GM19463 (cell line): ENCODE measurements around the gene MEI1.
"Not testable (repeated sequence)": the region's sequence is repeated elsewhere in the genome, so short reads cannot be mapped to it uniquely, and the experiment has no call there.

ENCODE experiments used
- ATAC-seq: cut with Tn5 transposase; IDR thresholded peaks from one replicate; pipeline ENCODE4 v1.9.1; 2021; ENCODE audit warnings: mild to moderate bottlenecking, moderate library complexity; ENCODE audit not compliant: unreplicated experiment

The MEI1 gene

DNA sequence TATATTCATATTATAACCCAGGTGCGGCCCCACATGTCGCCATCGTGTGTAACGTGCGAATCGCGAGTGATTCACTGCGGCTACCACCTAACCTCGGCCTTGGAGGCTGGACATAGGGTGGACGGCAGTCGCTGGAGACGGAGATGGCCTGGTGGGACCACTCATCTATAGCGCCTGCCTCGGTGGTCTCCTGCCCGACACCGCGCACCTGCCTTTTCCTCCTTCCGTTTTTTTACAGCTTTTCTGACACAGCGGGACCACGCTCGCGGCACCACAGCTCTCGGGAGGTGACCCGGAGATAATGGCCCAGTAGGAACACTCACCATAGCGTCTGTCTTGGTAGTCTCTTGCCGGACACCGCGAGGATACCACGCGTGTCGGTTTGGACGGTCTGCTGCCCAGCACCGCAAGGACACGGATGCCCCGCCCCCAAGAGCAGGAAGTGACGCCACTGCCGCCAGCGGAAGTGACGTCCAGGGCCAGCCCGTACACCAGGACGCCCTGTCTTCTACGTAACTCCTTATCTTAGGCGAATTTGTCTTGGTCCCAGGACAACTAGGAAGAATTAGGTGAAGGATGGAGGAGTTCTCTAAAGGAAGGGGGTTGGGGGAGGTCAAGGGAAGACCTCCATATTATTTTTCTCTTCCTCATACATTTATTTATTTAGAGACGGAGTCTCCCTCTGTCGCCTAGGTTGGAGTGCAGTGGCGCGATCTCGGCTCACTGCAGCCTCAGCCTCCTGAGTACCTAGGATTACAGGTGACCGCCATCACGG lies 17.1 kb upstream of the MEI1 start:
- ATAC-seq: peak; percentile 71

GRCh38 chr22:41683052-41683451 lies 16.3 kb upstream of the MEI1 start:
- ATAC-seq: no peak

DNA sequence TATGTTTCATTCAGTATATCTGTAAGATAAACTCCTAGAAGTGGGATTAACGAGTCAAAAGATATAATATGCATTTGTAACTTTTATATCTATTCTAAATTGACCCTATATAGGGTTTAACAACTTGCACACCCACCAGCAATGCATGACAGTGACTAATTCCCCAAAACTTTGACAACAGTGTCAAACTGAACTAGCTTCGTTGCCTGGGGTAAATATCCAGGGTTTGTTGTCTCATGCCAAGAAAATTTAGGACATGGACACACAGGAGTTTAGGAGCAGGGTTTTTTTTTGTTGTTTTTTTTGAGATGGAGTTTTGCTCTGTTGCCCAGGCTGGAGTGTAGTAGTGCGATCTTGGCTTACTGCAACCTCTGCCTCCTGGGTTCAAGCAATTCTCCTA lies 15.7 kb upstream of the MEI1 start:
- no peak for ATAC-seq

DNA sequence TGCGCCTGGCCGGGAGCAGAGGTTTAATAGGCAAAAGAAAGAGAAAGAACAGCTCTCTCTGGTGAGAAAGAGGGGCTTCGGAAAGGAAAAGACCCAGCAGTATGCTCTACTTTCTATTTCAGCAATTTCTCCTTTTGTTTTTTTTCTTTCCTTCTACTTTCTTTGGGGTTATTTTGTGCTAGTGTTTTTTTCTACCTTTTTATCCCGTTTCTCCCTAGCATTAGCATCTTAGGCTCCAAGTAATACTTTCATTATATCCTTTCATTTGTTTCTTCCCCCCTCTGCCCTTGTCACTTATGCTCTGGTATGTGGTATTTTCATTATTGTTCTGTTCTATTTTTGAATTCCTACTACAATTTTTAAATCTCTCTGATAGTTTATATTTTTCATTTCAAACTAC lies 15.1 kb upstream of the MEI1 start:
- ATAC-seq: no peak

DNA sequence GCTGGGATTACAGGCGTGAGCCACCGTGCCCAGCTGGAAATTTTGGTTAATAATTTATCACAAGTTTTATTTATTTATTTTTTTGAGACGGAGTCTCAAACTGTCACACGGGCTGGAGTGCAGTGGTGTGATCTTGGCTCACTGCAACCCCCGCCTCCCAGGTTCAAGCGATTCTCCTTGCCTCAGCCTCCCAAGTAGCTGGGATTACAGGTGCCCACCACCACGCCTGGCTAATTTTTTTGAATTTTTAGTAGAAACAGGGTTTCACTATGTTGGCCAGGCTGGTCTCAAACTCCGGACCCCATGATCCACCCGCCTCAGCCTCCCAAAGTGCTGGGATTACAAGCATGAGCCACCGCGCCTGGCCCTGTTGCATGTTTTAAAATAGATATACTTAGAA lies 12.4 kb upstream of the MEI1 start:
- ATAC-seq: not testable (repeated sequence)

GRCh38 chr22:41687901-41688364 lies 11.4 kb upstream of the MEI1 start:
- ATAC-seq: peak; percentile 28

DNA sequence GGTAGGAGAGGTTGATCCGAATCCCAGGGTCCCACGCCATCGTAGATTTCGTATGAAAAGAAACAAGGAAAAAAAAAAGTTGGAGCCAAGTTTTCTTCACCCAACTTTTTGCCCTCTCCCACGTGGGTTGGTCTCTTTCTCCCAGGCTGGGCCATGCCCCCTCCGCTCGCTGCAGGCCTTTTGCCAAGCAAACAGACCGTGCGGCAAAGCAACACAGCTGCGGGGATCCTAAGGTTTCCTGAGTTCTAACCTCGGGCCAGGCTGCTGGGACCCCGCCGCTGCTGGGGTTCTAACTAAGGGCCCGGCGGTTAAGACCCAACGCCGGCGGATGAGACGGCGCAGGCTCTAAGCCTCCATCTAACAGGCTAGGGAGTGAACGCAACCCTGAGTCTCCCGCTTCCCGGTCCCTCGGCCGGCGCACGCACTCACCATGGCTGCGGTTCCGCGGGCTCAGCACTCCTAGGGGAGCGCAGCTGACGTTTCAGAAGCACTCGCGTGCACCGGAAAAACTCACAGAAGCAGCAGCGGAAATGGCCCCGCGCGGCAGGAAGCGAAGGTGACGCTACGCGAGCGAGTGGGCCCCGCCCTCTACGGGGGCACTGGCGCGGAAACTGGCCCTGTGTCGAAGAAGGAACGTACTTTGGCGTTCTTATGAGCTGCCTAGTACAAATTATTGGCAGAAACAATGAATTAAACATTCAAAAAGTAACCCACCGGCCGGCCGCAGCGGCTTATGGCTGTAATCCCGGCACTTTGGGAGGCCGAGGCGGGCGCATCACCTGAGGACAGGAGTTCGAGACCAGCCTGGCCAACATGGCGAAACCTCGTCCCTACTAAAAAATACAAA lies 10.7 kb upstream of the MEI1 start, which contains the start of gene SNU13:
TSS of gene SNU13 (minus strand) at position 503 of the 847 bp plus-strand sequence. CDS start at position 432, 71 bp downstream.
- ATAC-seq: peak; percentile 84

DNA sequence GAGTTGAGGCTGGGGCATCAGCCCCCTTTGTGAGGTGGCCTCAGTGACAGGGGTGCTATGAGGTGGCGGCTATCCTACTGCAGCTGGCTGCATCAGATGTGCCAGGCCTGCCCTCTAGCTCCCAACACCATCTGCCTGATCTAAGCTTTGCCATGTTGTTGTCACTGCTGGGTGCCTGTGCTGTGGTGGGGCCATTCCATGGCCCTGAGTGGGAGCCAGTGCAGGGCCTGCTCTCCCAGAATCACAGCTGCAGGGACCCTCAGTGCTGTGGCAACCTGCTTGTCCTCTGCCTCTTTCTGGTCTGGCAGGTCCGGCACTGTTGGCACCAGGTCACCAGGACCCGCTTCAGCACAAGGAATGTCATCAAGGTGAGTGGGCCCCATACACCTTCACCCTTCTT lies 8.8 kb upstream of the MEI1 start:
- ATAC-seq: no peak

DNA sequence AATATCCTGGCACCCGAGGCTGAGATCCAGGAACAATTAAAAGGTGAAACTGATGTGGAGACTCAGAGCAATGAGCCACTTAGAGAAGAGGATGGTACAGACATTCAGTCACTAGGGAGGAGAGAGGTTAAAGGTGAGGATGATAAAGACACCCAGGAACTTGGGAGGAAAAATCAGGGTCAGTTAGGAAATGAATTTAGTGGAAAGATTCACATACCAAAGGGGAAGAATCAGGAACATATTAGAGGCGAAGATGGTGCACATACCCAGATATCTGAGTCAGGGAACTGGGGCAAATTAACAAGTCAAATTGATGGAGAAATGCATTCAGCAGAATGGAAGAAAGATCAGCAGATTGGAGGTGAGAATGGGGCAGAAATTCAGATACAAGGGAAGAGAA lies 4.1 kb upstream of the MEI1 start:
- no peak for ATAC-seq

DNA sequence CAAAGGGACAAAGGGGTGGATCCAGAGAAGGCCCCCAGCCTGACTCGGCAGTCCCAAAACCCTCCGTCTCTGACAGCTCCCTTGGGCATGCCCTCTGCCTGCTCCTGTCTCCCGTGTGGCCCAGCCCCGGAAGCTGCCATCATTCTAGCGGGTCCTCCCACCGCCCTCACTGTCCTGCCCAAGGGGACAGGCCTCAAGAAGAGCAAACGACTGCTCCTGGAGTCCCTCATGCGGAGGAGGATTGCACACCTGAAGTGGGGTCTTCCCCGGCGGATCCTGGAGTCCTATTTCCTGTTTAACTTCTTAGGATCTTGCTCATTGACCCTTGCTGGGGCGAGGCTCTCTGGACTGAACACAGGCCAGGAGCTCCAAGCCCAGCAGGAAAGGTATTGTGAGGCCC lies 2.6 kb upstream of the MEI1 start:
- no peak for ATAC-seq

DNA sequence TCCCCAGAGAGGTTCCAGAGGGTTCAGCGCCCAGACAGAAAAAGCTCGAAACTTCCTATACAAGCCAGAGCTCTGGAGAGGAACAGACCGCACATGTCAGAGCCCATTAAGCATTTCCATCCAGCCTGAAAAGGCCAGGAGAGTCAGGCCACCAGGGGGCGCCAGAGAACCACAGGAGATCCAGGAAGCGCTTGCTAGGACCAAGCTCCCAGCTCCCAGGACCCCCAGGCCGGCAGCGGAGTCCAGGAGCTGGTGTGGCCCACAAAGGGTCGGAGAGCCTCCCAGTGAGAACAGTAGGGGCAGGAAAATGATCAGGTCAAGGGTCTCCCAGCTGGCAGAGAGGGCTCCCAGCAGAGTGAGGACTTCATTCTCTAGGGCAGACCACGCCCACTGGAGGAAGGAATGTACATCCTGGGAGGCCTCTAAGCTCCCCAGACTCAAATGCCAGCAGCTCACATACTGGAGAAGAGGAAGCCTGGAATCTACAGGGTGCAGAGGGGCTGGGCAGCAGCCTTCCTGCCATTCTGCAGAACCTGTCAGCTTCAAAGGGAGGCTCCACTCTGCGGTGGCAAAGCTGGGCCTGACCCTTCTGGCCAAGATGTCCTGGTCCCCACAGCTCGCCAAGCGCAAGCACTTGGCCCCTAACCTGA lies 2.1 kb upstream of the MEI1 start:
- no peak for ATAC-seq

- no peak for ATAC-seq
Observed at GRCh38 chr22:41700108-41700364, 733 bp downstream of the MEI1 start.

DNA sequence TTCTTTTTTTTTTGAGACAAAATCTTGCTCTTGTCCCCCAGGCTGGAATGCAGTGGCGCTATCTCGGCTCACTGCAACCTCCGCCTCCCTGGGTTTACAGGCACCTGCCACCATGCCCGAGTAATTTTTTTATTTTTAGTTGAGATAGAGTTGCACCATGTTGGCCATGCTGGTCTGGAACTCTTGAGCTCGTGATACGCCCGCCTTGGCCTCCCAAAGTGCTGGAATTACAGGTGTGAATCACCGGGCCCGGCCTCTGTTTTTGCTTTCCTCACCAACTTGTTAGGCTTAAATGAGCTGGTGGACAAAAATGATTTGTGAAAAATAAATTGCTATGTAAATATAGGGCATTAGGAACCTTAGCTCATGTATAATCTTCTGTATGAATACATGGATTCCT lies 3.5 kb downstream of the MEI1 start:
- ATAC-seq: no peak

- no peak for ATAC-seq
Observed at GRCh38 chr22:41709341-41709740, 10.0 kb downstream of the MEI1 start.

GRCh38 chr22:41713004-41713403 lies 13.7 kb downstream of the MEI1 start:
- ATAC-seq: no peak

GRCh38 chr22:41722496-41722895 lies 23.2 kb downstream of the MEI1 start:
- no peak for ATAC-seq

- no peak for ATAC-seq
Observed at GRCh38 chr22:41725510-41726110, 26.3 kb downstream of the MEI1 start.

- ATAC-seq: no peak
Observed at GRCh38 chr22:41731609-41732008, 32.3 kb downstream of the MEI1 start.

- no peak for ATAC-seq
Observed at GRCh38 chr22:41732096-41732772, 32.9 kb downstream of the MEI1 start.

DNA sequence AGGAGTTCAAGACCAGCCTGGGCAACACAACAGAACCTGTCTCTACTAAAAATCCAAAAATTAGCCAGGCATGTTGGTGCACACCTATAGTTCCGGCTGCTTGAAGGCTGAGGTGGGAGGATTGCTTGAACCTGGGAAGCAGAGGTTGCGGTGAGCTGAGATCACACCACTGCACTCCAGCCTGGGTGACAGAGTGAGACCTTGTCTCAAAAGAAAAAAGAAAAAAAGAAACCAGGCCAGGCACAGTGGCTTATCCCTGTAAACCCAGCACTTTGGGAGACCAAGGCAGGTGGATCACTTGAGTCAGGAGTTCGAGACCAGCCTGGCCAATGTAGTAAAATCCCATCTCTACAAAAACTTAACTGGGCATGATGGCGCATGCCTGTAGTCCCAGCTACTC lies 33.9 kb downstream of the MEI1 start:
- not testable (repeated sequence) for ATAC-seq

GRCh38 chr22:41739576-41739975 lies 40.3 kb downstream of the MEI1 start:
- ATAC-seq: no peak
